Kidney epithelial cell (primary cell): ENCODE data around the gene SMIM9. TPM values are rescaled to one million over a fixed set of nuclear protein-coding genes. Genes with fewer than 3 reads are reported as not detected.
"Not testable (repeated sequence)": the region's sequence is repeated elsewhere in the genome, so short reads cannot be mapped to it uniquely, and the experiment has no call there.

Experiments
- DNase-seq: peaks from one replicate; pipeline ENCODE4 v3.0.0-alpha.2; 2010; ENCODE audit warnings: low read depth
- H3K27me3 ChIP-seq: 2 replicates; pipeline ENCODE4 v1.6.0; 2011; ENCODE audit warnings: low read length; ENCODE audit not compliant: control insufficient read depth, insufficient read depth
- H3K36me3 ChIP-seq: 2 replicates; pipeline ENCODE4 v1.5.1; 2011; ENCODE audit warnings: low read length; ENCODE audit not compliant: control insufficient read depth, insufficient read depth
- H3K4me3 ChIP-seq: 2 replicates; pipeline ENCODE4 v1.5.1; 2011; ENCODE audit warnings: low read depth, mild to moderate bottlenecking, control low read depth, low read length
- CTCF ChIP-seq: IDR thresholded peaks from 2 replicates; pipeline ENCODE4 v1.5.1; 2011; ENCODE audit warnings: mild to moderate bottlenecking, moderate library complexity, low read length, control low read depth, inconsistent platforms; ENCODE audit not compliant: insufficient read depth, poor library complexity, severe bottlenecking
- total RNA-seq: library from RNA; depleted of rRNA; stranded (reverse); fragments of >200 nt; gene quantifications from 2 replicates; pipeline ENCODE4 v1.2.3, GENCODE V29; 2015

The SMIM9 gene
- not detected in 2 replicates for total RNA-seq

GRCh38 chrX:154834562-154834961, at the start of gene SMIM9:
SMIM9 (minus strand) TSS chrX:154834662; CDS start chrX:154830856, 3,806 bp downstream.
- no peak within 1 kb of the TSS for H3K4me3 ChIP-seq
- TF ChIP-seq CTCF: no peak
- no peaks in the 10 kb centered on the region for H3K27me3 ChIP-seq
- no peaks in the 10 kb centered on the region for H3K36me3 ChIP-seq
- DNase-seq: no peak

GRCh38 chrX:154884069-154884468, 49.6 kb upstream of the SMIM9 start:
- not testable (repeated sequence) for H3K36me3 ChIP-seq

GRCh38 chrX:154873329-154873728, 38.9 kb upstream of the SMIM9 start:
- H3K27me3 ChIP-seq: no peaks in the 10 kb centered on the region
- H3K36me3 ChIP-seq: no peaks in the 10 kb centered on the region
- DNase-seq: no peak
- H3K4me3 ChIP-seq: no peak overlapping the region
- no peak for TF ChIP-seq CTCF

More at GRCh38 chrX:154884069-154884468, 49.6 kb upstream of the SMIM9 start:
- not testable (repeated sequence) for DNase-seq, H3K27me3 ChIP-seq, H3K4me3 ChIP-seq

- DNase-seq, H3K27me3 ChIP-seq, H3K36me3 ChIP-seq, H3K4me3 ChIP-seq: not testable (repeated sequence)
Observed at GRCh38 chrX:154868522-154868921, 34.1 kb upstream of the SMIM9 start.

- no peak for TF ChIP-seq CTCF
- no peak for DNase-seq
- no peak overlapping the region for H3K4me3 ChIP-seq
Observed at GRCh38 chrX:154855256-154855655, 20.8 kb upstream of the SMIM9 start.

GRCh38 chrX:154850957-154851611, 16.6 kb upstream of the SMIM9 start:
- Histone ChIP-seq H3K4me3 (no peak overlapping the region), H3K27me3 (no peaks in the 10 kb centered on the region), H3K36me3 (no peaks in the 10 kb centered on the region)
- TF ChIP-seq CTCF: no peak
- no peak for DNase-seq

More at GRCh38 chrX:154855256-154855655, 20.8 kb upstream of the SMIM9 start:
- Histone ChIP-seq H3K27me3 (no peaks in the 10 kb centered on the region), H3K36me3 (no peaks in the 10 kb centered on the region)

GRCh38 chrX:154840856-154841255, 6.4 kb upstream of the SMIM9 start:
- Histone ChIP-seq H3K4me3 (no peak overlapping the region), H3K27me3 (no peaks in the 10 kb centered on the region), H3K36me3 (no peaks in the 10 kb centered on the region)
- TF ChIP-seq CTCF: peak; percentile 37
- DNase-seq: no peak
